Measurements from ENCODE around the gene CCR3.
A peak's percentile ranks its signal among the peaks of the same experiment; 100 is the strongest.
"Not testable (repeated sequence)": the region's sequence is repeated elsewhere in the genome, so short reads cannot be mapped to it uniquely, and the experiment has no call there.

The CCR3 gene

GRCh38 chr3:46242120-46242519, at the start of gene CCR3:
TSS of gene CCR3 (plus strand) at chr3:46242460. CDS start at chr3:46265159, 22,699 bp downstream.
- DNase-seq (ENCODE audit: low spot score): no peak

- DNase-seq (ENCODE audit: low spot score): no peak
Observed at GRCh38 chr3:46192939-46193338, 49.3 kb upstream of the CCR3 start.

DNA sequence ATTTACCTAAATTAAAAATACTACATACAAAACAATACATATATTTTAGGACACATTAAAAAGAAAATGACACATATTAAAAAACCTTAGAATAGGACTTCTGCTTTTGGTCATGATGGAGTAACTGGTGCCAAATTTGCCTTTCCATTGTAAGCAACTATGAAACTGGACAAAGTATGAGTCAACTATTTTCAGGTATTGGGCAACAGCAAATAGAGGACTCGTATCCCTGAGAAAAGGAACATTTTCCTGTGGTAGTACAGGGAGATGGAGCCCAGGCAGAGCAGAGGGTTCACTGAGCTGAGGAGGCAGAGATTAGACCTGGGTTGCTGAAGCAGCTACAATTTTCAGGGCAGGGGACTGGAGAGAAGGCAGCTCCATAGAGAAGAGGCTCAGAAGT, 48.8 kb upstream of the CCR3 start:
- no peak for DNase-seq (ENCODE audit: low spot score)

GRCh38 chr3:46194868-46195553, 47.2 kb upstream of the CCR3 start:
- no peak for DNase-seq (ENCODE audit: low spot score)

DNA sequence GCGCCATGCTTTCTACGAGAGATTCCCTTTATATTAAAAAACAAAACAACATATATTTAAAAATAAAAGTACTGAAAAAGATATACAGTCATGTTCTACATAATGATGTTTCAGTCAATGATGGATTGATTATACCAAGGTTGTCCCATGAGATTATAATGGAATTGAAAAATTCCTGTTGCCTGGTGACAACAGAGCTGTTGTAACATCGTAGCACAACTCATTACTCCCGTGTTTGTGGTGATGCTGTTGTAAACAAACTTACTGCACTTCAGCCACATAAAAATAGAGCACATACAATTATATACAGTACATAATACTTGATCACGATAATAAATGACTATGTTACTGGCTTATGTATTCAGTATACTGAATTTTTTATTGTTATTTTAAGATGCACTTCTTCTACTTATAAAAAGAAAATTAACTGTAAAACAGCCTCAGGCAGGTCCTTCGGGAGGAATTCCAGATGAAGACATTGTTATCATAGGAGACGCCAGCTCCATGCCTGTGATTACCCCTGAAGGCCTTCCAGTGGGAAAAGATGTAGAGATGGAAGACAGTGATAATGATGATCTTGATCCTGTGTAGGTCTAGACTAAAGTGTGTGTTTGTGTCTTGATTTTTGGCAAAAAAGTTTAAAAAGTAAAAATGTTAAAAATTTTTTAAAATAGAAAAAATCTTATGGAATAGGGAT, 45.9 kb upstream of the CCR3 start:
- no peak for DNase-seq (ENCODE audit: low spot score)

DNA sequence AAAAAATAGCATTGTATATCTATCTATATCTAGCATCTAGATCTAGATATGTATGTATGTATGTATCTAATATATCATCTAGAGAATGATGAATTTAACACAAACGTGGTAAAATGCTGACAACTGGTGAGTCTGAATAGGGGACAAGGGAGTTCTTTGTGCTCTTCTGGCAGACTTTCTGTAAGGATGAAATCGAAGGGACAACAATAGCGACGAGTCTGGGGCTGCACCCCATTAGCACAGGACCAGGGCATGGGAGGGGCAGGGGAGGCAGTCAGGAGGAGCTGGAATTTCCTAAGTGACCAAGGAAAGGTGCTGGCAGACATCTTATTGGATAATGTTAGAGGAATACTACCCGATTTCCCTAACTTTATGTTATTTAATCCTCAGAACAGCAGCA, 42.0 kb upstream of the CCR3 start:
- no peak for DNase-seq (ENCODE audit: low spot score)

GRCh38 chr3:46200790-46201189, 41.5 kb upstream of the CCR3 start:
- no peak for DNase-seq (ENCODE audit: low spot score)

GRCh38 chr3:46202535-46202934, 39.7 kb upstream of the CCR3 start:
- DNase-seq (ENCODE audit: low spot score): no peak

GRCh38 chr3:46203681-46204080, 38.6 kb upstream of the CCR3 start:
- DNase-seq (ENCODE audit: low spot score): no peak

DNA sequence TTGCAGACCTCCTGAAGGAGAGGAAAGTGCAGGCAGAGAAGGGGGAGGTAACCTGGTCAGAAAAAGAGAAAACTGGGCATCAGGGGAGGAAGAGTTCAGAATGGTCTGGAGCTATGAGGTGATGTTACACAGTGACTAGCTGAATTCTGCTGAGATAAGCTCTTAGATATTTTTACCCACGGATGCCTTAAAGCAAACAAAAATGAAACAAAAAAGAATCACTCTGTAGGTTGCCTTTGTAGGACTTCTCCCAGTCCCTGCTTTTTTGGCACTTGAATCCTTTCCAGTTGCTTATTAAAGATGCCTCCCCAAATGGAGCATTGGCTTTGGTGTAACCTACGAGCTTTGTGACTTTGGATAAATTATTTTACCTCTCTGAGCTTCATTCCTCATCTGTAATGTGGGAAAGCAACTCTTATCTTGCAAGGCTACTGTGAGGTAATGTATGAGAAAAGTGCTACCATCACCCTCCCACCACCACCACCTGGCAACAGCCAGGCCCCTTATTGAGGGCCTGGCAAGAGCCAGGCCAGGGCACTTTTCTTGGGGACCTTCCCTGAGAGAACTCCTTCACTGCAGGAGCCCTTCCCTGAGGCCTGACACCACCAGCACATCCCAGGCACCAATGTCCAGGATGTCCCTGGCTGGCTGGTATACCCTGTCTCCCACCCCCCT, 36.8 kb upstream of the CCR3 start:
- DNase-seq (ENCODE audit: low spot score): no peak

DNA sequence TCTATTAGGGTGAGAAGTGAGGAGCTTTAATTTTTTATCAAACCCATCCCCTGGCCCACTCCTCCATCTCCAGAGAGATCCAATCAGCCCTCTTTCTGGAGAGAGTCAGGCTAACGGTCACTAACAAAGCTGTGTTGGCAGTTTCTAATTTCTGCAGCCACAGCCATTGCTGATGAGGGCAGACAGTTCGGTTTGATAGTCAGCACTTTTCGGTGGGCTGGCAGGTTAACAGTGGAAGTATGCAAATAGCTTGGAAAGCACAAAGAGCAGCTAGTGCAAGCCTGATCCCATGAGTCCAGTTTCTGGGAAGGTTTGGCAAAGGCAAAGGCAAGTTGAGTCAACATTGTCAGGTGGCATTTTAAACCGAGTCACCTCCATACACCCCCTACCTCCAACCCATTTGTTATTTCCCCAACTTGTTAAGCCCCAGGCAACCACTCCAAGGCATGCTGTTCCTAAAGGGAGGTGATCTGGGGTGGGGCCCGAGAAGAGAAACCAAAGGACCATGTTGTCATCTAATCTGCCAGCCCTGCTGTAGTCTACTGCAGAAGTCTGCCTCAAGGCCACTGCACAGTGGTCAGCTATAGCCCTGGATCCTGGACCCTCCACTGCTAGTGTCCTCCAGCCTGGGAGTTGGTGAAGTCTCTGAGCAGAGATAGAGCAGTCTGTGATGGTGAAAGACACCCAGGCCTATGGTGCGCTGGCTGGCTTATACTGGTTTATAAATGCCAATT, 35.8 kb upstream of the CCR3 start:
- no peak for DNase-seq (ENCODE audit: low spot score)

DNA sequence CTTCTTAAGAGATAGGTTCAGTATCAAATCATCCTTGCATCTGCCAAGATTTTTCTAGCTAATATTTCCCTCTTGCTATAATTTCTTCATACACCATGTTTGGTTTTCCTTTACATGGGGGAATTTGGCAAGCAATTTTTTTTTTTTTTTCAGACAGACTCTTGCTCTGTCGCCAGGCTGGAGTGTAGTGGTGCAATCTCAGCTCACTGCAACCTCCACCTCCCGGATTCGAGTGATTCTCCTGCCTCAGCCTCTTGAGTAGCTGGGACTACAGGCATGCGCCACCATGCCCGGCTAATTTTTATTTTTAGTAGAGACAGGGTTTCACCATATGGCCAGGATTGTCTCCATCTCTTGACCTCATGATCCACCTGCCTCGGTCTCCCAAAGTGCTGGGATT, 34.7 kb upstream of the CCR3 start:
- not testable (repeated sequence) for DNase-seq (ENCODE audit: low spot score)

GRCh38 chr3:46208167-46208704, 34.0 kb upstream of the CCR3 start, which contains the start of gene CCR1:
TSS of gene CCR1 (minus strand) at chr3:46208313. CDS start at chr3:46204313, 4,000 bp downstream.
- peak; percentile 3 for DNase-seq (ENCODE audit: low spot score)

DNA sequence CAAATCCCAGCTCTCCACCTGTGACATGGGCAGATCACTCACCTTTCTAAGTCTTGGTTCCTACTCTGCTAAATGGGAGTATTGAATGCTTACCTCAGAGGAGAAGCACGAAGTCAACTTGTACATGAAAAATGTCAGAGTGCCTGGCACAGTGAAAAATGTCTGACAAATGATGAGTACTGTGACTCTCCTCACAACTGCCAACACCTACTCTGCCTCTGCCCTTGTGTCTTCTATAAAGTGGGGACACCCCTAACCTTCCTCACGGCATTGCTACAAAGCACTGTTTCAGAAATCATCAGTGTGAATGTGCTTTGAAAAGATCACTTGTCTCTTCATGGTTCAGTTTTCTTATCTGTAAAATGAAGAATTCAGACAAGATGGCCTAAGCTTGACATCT, 33.2 kb upstream of the CCR3 start:
- no peak for DNase-seq (ENCODE audit: low spot score)

DNA sequence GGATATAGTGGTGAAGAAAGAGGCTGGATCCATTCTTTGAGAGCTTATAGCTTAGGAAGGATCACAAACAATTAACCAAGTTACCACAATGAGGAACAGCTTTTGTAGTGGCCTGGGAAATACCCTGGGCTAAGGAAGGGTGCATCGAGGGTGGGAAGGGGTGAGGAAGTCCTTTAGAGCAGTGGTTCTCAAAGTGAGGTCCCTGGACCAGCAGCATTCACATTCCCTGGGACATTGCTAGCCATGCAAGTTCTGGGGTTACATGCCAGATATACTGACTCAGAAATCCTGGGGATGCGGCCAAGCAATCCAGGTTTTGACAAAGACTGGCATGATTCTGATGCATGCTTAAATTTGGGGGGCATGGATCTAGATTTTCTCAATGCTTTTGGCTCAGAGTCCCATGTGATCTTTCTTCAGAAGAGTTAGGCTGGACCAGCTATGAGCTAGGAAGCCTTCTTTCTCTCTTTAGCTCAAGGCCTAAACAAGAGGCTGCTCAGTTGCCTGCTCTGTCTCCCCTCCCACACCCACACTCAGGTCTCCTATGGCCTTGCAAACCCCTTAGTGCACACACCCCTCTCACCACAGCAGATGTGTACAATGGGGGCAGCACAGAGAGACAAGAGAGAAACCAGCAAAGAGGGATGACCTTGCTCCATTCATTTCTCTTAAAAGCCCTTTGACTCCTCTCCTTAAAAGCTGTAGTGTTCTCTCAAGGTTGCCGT, 32.4 kb upstream of the CCR3 start:
- DNase-seq (ENCODE audit: low spot score): no peak

DNA sequence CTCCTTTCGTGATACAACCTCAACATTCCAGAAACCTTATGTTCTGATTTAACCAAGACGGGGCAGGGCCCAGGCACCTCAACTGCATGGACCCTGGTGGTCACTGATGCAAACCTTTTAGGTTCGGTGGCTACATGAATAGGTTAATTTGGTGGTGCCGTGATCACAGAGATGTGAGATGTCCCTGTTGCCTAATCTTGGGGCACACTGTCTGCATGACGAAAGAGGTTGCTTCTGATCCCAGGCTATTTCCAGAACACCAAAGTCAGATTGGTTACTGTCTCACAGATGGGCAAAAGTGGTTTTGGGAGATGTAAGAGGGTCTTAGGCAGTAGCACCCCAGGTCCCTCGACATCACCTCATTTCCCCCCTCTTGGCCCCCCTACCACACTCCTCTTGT, 30.2 kb upstream of the CCR3 start:
- DNase-seq (ENCODE audit: low spot score): no peak

DNA sequence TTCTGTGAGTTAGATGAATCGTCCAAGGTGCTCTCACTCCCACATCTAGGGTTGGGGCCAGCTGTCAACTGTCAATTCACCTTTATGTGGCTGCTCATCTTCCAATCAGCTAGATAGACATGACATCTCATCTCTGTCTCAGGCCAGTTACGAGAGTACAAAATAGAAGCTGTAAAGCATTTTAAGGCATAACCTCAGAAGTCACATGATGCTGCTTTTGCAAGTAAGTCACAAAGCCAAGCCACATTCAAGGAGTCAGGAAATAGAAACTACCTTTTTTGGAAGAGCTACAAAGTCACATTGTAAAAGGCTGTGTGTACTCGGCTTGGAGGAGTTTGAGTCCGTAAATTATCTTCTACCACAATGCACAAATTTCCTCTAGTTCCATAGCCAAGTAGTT, 29.1 kb upstream of the CCR3 start:
- no peak for DNase-seq (ENCODE audit: low spot score)

GRCh38 chr3:46214751-46215352, 27.4 kb upstream of the CCR3 start:
- peak; percentile 6 for DNase-seq (ENCODE audit: low spot score)

DNA sequence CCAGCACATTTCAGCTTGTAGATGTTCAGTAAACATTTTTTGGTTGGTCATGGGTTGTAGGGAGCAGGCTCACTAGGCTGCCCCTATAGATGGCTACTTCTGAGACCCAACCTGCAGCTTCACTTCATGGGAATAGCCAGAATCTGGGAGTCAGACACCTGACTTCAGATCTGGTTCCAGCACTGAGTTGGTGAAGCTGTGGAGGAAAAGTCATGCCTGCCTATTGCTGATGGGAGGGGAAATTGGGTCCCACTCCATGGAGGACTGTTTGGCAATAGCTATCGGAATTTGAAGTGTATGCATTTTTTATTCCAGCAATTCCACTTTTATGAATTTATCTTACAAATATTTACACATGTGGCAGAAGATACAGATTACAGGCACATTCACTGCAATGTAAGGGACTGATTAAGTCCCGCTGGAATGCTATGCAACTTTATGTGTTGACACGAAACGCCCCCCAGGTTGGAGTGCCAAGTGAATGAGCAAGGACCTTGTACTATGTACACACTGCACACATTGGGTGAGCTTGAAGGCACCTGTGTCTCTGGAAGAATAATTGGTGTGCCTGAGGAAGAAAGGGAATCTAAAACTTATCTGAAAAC, 26.3 kb upstream of the CCR3 start:
- DNase-seq (ENCODE audit: low spot score): no peak

DNA sequence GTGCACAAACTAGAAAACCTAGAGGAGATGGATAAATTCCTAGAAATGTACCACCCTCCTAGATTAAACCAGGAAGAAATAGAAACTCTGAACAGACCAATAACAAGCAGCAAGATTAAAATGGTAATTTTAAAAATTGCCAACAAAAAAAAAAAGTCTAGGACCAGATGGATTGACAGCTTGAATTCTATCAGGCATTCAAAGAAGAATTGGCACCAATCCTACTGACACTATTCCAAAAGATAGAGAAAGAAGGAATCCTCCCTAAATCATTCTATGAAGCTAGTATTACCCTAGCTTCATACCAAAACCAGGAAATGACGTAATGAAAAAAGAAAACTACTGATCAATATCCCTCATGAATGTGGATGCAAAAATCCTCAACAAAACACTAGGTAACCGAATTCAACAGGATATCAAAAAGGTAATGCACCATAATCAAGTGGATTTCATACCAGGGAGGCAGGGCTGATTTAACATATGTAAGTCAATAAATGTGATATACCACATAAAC, 24.0 kb upstream of the CCR3 start:
- DNase-seq (ENCODE audit: low spot score): no peak
